Measurements from ENCODE around the gene COX8C.

Gene COX8C

DNA sequence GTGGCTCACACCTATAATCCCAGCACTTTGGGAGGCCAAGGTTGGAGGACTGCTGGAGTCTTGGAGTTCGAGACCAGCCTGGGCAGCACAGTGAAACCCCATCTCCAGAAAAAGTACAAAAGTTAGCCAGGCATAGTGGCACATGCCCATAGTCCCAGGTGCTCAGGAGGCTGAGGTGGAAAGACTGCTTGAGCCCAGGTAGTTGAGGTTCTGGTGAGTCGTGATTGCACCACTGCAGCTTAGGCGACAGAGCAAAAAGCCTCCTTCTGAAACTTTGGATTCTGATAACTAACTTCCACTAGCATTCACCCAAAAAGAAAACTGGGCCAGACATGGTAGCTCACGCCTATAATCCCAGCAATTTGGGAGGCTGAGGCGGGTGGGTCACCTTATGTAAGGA is 20.8 kb upstream of the COX8C start:
- Histone ChIP-seq H3K27ac (ENCODE audit: extremely low read depth, low read depth, low read length) (no peak overlapping the region), H3K4me1 (ENCODE audit: control insufficient read depth, insufficient read depth, low read length) (no peaks in the 10 kb centered on the region), H3K4me3 (ENCODE audit: low read depth, low read length) (no peak overlapping the region), H3K9me3 (ENCODE audit: control insufficient read depth, insufficient read depth, low read depth, low read length) (no peaks in the 10 kb centered on the region), H3K36me3 (ENCODE audit: control insufficient read depth in 2 of 2, insufficient read depth in 1 of 2, low read length in 2 of 2) (peaks cover 0 to 9% of the 10 kb centered on the region in 2 experiments; a peak in 2 of 3 replicates)
- ChIA-PET POLR2A (no interaction called here), CTCF (no interaction called here)
- TF ChIP-seq ZNF114 (tag by site-specific recombination; IDR thresholded peaks at IDR 0.05) (no peak), ZNF266 (tag by site-specific recombination; IDR thresholded peaks at IDR 0.05; ENCODE audit: low read depth) (no peak), ZBTB21 (tag by site-specific recombination; IDR thresholded peaks at IDR 0.05) (no peak), OSR2 (tag by site-specific recombination; IDR thresholded peaks at IDR 0.05) (no peak), ZFP37 (tag by site-specific recombination; IDR thresholded peaks at IDR 0.05) (no peak), ZNF571 (tag by site-specific recombination; IDR thresholded peaks at IDR 0.05) (no peak), RBAK (tag by site-specific recombination; IDR thresholded peaks at IDR 0.05) (no peak), ZNF558 (tag by site-specific recombination; IDR thresholded peaks at IDR 0.05) (no peak)
- TF ChIP-seq, protein P1, sequence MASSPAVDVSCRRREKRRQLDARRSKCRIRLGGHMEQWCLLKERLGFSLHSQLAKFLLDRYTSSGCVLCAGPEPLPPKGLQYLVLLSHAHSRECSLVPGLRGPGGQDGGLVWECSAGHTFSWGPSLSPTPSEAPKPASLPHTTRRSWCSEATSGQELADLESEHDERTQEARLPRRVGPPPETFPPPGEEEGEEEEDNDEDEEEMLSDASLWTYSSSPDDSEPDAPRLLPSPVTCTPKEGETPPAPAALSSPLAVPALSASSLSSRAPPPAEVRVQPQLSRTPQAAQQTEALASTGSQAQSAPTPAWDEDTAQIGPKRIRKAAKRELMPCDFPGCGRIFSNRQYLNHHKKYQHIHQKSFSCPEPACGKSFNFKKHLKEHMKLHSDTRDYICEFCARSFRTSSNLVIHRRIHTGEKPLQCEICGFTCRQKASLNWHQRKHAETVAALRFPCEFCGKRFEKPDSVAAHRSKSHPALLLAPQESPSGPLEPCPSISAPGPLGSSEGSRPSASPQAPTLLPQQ (tag by site-specific recombination; IDR thresholded peaks at IDR 0.05), result no peak

DNA sequence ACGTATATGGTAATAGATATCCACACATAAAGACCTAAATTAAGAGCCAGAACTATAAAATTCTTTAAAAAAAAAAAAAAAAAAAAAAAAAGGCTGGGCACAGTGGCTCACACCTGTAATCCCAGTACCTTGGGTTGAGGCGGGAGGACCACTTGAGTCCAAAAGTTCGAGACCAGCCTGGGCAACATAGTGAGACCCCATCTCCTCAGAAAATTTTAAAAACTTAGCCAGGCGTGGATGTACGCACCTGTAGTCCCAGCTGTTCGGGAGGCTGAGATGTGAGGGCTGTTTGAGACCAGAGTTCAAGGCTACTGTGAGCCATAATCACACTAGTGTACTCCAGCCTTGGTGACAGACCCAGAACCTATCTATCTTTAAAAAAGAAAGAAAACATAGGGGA is 18.4 kb upstream of the COX8C start:
- H3K4me1 ChIP-seq (ENCODE audit: control insufficient read depth, insufficient read depth, low read length), result no peaks in the 10 kb centered on the region
- ChIA-PET POLR2A (no interaction called here), CTCF (no interaction called here)
- no peaks in the 10 kb centered on the region for H3K9me3 ChIP-seq (ENCODE audit: control insufficient read depth, insufficient read depth, low read depth, low read length)
- no peak overlapping the region for H3K27ac ChIP-seq (ENCODE audit: extremely low read depth, low read depth, low read length)
- no peaks in the 10 kb centered on the region; a peak in 2 of 3 replicates for H3K36me3 ChIP-seq (ENCODE audit: control insufficient read depth in 2 of 2, insufficient read depth in 1 of 2, low read length in 2 of 2)
- TF ChIP-seq ZNF416 (tag by site-specific recombination; IDR thresholded peaks at IDR 0.05), result no peak
- TF ChIP-seq ZNF621 (tag by site-specific recombination; IDR thresholded peaks at IDR 0.05), result no peak
- TF ChIP-seq HOXD13 (CRISPR knock-in tag; IDR thresholded peaks at IDR 0.05; ENCODE audit: borderline replicate concordance), result no peak
- peak; percentile 48; the same call in 1 of the 2 replicates for TF ChIP-seq ZNF121 (tag by site-specific recombination; IDR thresholded peaks at IDR 0.05)
- no peak for TF ChIP-seq BCL11A (tag by site-specific recombination; IDR thresholded peaks at IDR 0.05; ENCODE audit: low read depth)
- TF ChIP-seq ZNF157 (tag by site-specific recombination; IDR thresholded peaks at IDR 0.05), result no peak
- no peak overlapping the region for H3K4me3 ChIP-seq (ENCODE audit: low read depth, low read length)

DNA sequence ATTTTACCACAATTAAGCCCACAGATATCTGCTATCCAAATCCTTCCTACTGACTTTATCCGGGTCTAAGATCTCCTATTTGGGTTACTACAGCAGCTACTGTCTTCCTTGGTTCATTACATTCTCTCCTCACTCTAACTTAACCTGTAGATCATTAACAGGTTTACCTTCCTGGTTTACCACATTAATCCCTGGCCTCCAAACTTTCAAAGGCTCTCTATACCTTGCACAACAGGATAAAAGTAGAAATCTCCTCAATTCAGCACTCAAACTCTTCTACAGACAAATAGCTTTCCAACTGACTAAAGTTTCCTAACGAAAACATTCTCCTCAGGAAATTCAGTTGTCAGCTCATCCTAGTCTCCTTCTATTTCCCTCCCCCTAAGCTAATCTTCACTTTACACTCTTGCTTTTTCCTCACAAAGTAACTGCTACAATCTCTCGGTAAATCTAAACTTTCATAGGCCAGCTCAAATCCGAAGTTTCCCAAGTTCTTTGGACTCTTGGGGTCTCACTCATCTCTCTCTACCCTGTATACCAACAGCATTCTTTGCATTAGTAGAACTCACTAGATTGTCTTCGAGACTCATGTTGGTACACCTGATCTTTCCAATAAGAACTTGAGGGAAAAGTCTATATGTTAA is 16.9 kb upstream of the COX8C start:
- POLR2A ChIA-PET, result no interaction called here
- TF ChIP-seq ZNF830 (tag by site-specific recombination; IDR thresholded peaks at IDR 0.05; ENCODE audit: low read depth) (no peak), SCRT2 (tag by site-specific recombination; IDR thresholded peaks at IDR 0.05) (peak; percentile 43; the same call in 1 of the 2 replicates), ZNF600 (tag by site-specific recombination; IDR thresholded peaks at IDR 0.05) (no peak), PRDM1 (tag by site-specific recombination; IDR thresholded peaks at IDR 0.05) (peak; percentile 57; the same call in 1 of the 2 replicates)
- no peaks in the 10 kb centered on the region; a peak in 1 of 3 replicates for H3K36me3 ChIP-seq (ENCODE audit: control insufficient read depth in 2 of 2, insufficient read depth in 1 of 2, low read length in 2 of 2)
- CTCF ChIA-PET, result interaction anchor here (0.6 kb wide), 2 partner anchors 63 to 221 kb away, joined by 3 read pairs; no protein-coding TSS in a partner anchor
- H3K4me1 ChIP-seq (ENCODE audit: control insufficient read depth, insufficient read depth, low read length), result no peaks in the 10 kb centered on the region
- H3K9me3 ChIP-seq (ENCODE audit: control insufficient read depth, insufficient read depth, low read depth, low read length), result no peaks in the 10 kb centered on the region
- H3K27ac ChIP-seq (ENCODE audit: extremely low read depth, low read depth, low read length), result no peak overlapping the region
- no peak overlapping the region for H3K4me3 ChIP-seq (ENCODE audit: low read depth, low read length)

DNA sequence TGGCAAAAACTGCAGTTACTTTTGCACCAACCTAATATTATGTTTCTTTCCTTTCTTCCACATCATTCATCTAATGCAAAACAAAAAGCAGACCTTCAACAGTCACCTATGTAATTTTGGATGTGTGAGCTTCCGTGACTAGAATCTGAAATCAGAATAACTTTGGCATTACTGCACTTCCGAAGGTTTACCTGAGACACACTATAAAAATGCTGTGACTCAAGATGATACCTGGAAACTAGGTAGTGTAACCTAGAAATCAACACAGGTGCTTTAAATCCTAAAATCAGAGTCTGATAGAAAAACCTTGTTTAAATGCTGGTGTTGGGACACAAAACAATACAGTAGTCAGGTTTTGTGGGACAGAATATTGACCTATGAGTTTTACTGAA is 16.4 kb upstream of the COX8C start:
- TF ChIP-seq ZNF138 (tag by site-specific recombination; IDR thresholded peaks at IDR 0.05; ENCODE audit: borderline replicate concordance), result no peak
- TF ChIP-seq SP3 (tag by site-specific recombination; IDR thresholded peaks at IDR 0.05), result no peak
- TF ChIP-seq SALL2 (tag by site-specific recombination; IDR thresholded peaks at IDR 0.05; ENCODE audit: borderline replicate concordance), result no peak
- no peak for TF ChIP-seq ZNF184 (tag by site-specific recombination; IDR thresholded peaks at IDR 0.05)
- no peak for TF ChIP-seq ZNF707 (tag by site-specific recombination; IDR thresholded peaks at IDR 0.05)
- no peak for TF ChIP-seq ZNF366 (tag by site-specific recombination; conservative IDR thresholded peaks at IDR 0.05)
- TF ChIP-seq ZNF549 (tag by site-specific recombination; IDR thresholded peaks at IDR 0.05), result no peak
- TF ChIP-seq, protein P2, sequence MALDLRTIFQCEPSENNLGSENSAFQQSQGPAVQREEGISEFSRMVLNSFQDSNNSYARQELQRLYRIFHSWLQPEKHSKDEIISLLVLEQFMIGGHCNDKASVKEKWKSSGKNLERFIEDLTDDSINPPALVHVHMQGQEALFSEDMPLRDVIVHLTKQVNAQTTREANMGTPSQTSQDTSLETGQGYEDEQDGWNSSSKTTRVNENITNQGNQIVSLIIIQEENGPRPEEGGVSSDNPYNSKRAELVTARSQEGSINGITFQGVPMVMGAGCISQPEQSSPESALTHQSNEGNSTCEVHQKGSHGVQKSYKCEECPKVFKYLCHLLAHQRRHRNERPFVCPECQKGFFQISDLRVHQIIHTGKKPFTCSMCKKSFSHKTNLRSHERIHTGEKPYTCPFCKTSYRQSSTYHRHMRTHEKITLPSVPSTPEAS (tag by site-specific recombination; IDR thresholded peaks at IDR 0.05), result no peak
- TF ChIP-seq EGR2 (tag by site-specific recombination; IDR thresholded peaks at IDR 0.05; ENCODE audit: low read depth), result no peak
- Histone ChIP-seq H3K36me3 (ENCODE audit: control insufficient read depth in 2 of 2, insufficient read depth in 1 of 2, low read length in 2 of 2) (no peaks in the 10 kb centered on the region; a peak in 1 of 3 replicates), H3K4me1 (ENCODE audit: control insufficient read depth, insufficient read depth, low read length) (no peaks in the 10 kb centered on the region), H3K4me3 (ENCODE audit: low read depth, low read length) (no peak overlapping the region), H3K9me3 (ENCODE audit: control insufficient read depth, insufficient read depth, low read depth, low read length) (no peaks in the 10 kb centered on the region), H3K27ac (ENCODE audit: extremely low read depth, low read depth, low read length) (no peak overlapping the region)
- CTCF ChIA-PET, result interaction anchor here (0.6 kb wide), 2 partner anchors 63 to 220 kb away, joined by 3 read pairs; no protein-coding TSS in a partner anchor
- POLR2A ChIA-PET, result no interaction called here

All from HEK293 (cell line).